Testis (tissue), 3 donors: ENCODE data around the gene CCT7. TPM values are rescaled to one million over a fixed set of nuclear protein-coding genes. Genes with fewer than 3 reads are reported as not detected.

Experiments used
- DNase-seq: peaks from one replicate; pipeline ENCODE4 v3.0.0-alpha.2; 2019
- H3K27ac ChIP-seq, 2 donors: fragments of 200-600 bp; sonication (generic); one replicate each; pipeline ENCODE4 v1.5.1; 2019
- H3K27me3 ChIP-seq: fragments of 200-600 bp; sonication (generic); one replicate; pipeline ENCODE4 v1.5.1; 2019
- H3K36me3 ChIP-seq: fragments of 200-600 bp; sonication (generic); one replicate; pipeline ENCODE4 v1.5.1; 2017; ENCODE audit warnings: low read depth; ENCODE audit errors: missing control alignments
- H3K4me1 ChIP-seq: fragments of 200-600 bp; sonication (generic); one replicate; pipeline ENCODE4 v1.5.1; 2019
- H3K4me3 ChIP-seq, 2 donors: fragments of 200-600 bp; sonication (generic); one replicate each; pipeline ENCODE4 v1.5.1; 2017 to 2019
- H3K9me3 ChIP-seq: fragments of 200-600 bp; sonication (generic); one replicate; pipeline ENCODE4 v1.5.1; 2017
- POLR2A ChIP-seq: fragments of 450-650 bp; IDR thresholded peaks from one replicate; pipeline ENCODE4 v1.6.1; 2017; ENCODE audit warnings: antibody characterized with exemption, mild to moderate bottlenecking, moderate library complexity
- WGBS, 2 donors: methylation state at CpG; one replicate each; pipeline ENCODE4 v1.1.5; 2018; 5-methylcytosine and 5-hydroxymethylcytosine counted together
- intact Hi-C: fragments of 100-400 bp; cut with DNase I; formaldehyde crosslinking; loops from one replicate; pipeline ENCODE4 v1.15.1; 2023; ENCODE audit warnings: low total_unique reads
- polyA plus RNA-seq: library from polyadenylated mRNA; stranded (reverse); fragments of 350-450 nt; fragmentation: Illumina TruSeq; extraction: RNeasy Lipid Tissue Mini Kit (QIAGEN cat#74804); gene quantifications from one replicate; pipeline ENCODE4 v1.2.3, GENCODE V29; 2014; ENCODE audit warnings: low read depth, low replicate concordance; ENCODE audit not compliant: insufficient read depth
- total RNA-seq, 2 donors: library from RNA; depleted of rRNA; stranded (reverse); fragments of >200 nt; gene quantifications; one replicate each; pipeline ENCODE4 v1.2.3, GENCODE V29; 2016
- TF ChIP-seq, protein P1 (sequence below), 3 experiments: fragments of 450-650 bp in 2 of 3; fragments of 200-600 bp in 1 of 3; sonication (generic) in 1 of 3; IDR thresholded peaks; one replicate each; pipeline ENCODE4 v1.5.1; 2016 to 2019; ENCODE audit warnings: antibody characterized with exemption in 3 of 3, mild to moderate bottlenecking in 2 of 3, moderate library complexity in 1 of 3

Gene CCT7
- total and polyA plus RNA-seq, 3 donors from 2014 or later = 237 to 459 (median 262) TPM

GRCh38 chr2:73269686-73270465, 35.8 kb downstream of the CCT7 start:
- Histone ChIP-seq H3K9me3 (no peaks in the 10 kb centered on the region), H3K4me3 (peak overlapping the region in 1 of 2 donors; percentile 41), H3K27me3 (no peaks in the 10 kb centered on the region), H3K36me3 (no peaks in the 10 kb centered on the region), H3K27ac (no peak overlapping the region), H3K4me1 (no peaks in the 10 kb centered on the region)
- WGBS, 2 donors = 26 to 31% methylated on average over 7 to 22 of the region's 22 CpGs
- intact Hi-C loops = no loop called here
- DNase-seq = peak; percentile 18
- no peak for TF ChIP-seq POLR2A
- TF ChIP-seq, protein P1, sequence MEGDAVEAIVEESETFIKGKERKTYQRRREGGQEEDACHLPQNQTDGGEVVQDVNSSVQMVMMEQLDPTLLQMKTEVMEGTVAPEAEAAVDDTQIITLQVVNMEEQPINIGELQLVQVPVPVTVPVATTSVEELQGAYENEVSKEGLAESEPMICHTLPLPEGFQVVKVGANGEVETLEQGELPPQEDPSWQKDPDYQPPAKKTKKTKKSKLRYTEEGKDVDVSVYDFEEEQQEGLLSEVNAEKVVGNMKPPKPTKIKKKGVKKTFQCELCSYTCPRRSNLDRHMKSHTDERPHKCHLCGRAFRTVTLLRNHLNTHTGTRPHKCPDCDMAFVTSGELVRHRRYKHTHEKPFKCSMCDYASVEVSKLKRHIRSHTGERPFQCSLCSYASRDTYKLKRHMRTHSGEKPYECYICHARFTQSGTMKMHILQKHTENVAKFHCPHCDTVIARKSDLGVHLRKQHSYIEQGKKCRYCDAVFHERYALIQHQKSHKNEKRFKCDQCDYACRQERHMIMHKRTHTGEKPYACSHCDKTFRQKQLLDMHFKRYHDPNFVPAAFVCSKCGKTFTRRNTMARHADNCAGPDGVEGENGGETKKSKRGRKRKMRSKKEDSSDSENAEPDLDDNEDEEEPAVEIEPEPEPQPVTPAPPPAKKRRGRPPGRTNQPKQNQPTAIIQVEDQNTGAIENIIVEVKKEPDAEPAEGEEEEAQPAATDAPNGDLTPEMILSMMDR (IDR thresholded peaks at IDR 0.05) = no peak

- Histone ChIP-seq H3K36me3 (no peaks in the 10 kb centered on the region), H3K4me1 (no peaks in the 10 kb centered on the region), H3K4me3 (no peak overlapping the region), H3K27ac (no peak overlapping the region), H3K9me3 (no peaks in the 10 kb centered on the region), H3K27me3 (no peaks in the 10 kb centered on the region)
- no peak for DNase-seq
- WGBS, 2 donors = 100% methylated on average over 1 of the region's 1 CpG
- TF ChIP-seq POLR2A = no peak
- TF ChIP-seq, protein P1 (IDR thresholded peaks at IDR 0.05) = no peak
- intact Hi-C loops = no loop called here
Measured at GRCh38 chr2:73272270-73272669, 38.2 kb downstream of the CCT7 start.

GRCh38 chr2:73279852-73280251, 45.7 kb downstream of the CCT7 start:
- DNase-seq = no peak
- TF ChIP-seq, protein P1 (IDR thresholded peaks at IDR 0.05) = no peak
- no peak for TF ChIP-seq POLR2A
- peaks cover 13% of the 10 kb centered on the region for H3K4me1 ChIP-seq
- H3K27ac ChIP-seq = no peak overlapping the region
- 86 to 88% methylated on average over 9 of the region's 9 CpGs for WGBS, 2 donors
- no peaks in the 10 kb centered on the region for H3K36me3 ChIP-seq
- intact Hi-C loops = no loop called here
- H3K4me3 ChIP-seq = no peak overlapping the region
- H3K27me3 ChIP-seq = no peaks in the 10 kb centered on the region
- no peaks in the 10 kb centered on the region for H3K9me3 ChIP-seq

DNA sequence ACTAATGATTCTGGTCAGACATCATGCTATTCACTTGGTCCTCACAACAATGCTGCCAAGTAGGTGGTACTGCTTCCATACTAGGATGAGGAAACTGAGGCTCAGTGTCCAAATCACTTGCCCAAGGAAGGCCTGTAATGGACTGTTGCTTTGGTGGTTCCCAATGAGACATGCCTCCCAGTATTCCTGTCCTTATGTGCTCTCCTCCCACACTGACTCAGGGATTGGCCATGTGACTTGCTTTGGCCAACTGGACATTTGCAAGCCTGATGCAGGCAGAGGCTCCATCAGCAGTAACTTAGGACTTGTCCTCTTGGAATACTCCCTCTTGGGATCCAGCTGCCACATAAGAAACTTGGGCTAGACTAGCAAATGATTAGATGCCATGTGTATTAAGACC, 47.1 kb downstream of the CCT7 start:
- no peaks in the 10 kb centered on the region for H3K9me3 ChIP-seq
- no peak overlapping the region for H3K4me3 ChIP-seq
- TF ChIP-seq POLR2A = no peak
- H3K27ac ChIP-seq = no peak overlapping the region
- H3K27me3 ChIP-seq = no peaks in the 10 kb centered on the region
- intact Hi-C loops = no loop called here
- no peak for DNase-seq
- H3K36me3 ChIP-seq = no peaks in the 10 kb centered on the region
- peaks cover 16% of the 10 kb centered on the region for H3K4me1 ChIP-seq

GRCh38 chr2:73282924-73283544, 48.9 kb downstream of the CCT7 start:
- no peak overlapping the region for H3K27ac ChIP-seq
- intact Hi-C loops = no loop called here
- H3K9me3 ChIP-seq = no peaks in the 10 kb centered on the region
- TF ChIP-seq POLR2A = no peak
- TF ChIP-seq, protein P1 (IDR thresholded peaks at IDR 0.05) = no peak
- peaks cover 16% of the 10 kb centered on the region for H3K4me1 ChIP-seq
- H3K4me3 ChIP-seq = no peak overlapping the region
- H3K27me3 ChIP-seq = no peaks in the 10 kb centered on the region
- DNase-seq = no peak
- 46 to 56% methylated on average over 5 of the region's 5 CpGs for WGBS, 2 donors
- no peaks in the 10 kb centered on the region for H3K36me3 ChIP-seq
